Embryonic facial prominence (tissue), 1 donor: ENCODE results near the gene UGT1A9.
"Not testable (repeated sequence)": the region's sequence is repeated elsewhere in the genome, so short reads cannot be mapped to it uniquely, and the experiment has no call there.

ENCODE experiments used
- DNase-seq: peaks from one replicate; pipeline ENCODE4 v3.0.0-alpha.2; 2016; ENCODE audit errors: extremely low spot score

UGT1A9 gene

DNA sequence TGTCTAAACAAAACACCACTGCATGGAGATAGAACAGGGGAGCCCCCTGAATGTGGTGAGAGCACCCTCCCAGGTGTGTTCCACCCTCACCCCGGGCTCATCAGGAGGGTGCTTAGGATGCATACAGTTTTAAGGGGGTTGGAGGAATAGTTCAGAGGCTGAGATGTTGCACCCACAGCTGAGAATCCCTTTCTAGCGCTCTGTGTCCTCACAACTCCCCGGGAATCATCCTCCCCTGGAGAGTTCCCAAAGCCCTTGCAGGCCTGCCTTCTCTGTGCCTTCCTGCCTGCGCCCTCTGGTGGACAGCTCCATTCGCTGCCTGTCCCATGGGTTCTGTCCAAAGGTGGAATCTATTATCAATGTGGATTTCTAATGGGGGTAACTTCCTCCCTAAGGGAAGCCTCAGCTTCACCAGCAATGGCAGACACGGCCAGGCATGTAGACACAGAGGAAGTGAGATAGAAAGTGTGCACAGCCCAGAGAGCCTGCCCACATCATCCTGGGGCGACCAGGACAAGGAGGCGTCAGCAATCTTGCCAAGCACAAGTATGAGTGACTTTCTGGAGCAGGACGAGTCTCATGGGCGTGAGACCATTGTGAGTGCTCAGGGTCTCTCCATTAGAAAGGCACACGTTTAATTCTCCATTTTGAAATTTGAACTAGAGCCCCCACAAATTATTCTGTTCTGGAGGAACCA lies 39.8 kb downstream of the UGT1A9 start:
- DNase-seq, result no peak

DNA sequence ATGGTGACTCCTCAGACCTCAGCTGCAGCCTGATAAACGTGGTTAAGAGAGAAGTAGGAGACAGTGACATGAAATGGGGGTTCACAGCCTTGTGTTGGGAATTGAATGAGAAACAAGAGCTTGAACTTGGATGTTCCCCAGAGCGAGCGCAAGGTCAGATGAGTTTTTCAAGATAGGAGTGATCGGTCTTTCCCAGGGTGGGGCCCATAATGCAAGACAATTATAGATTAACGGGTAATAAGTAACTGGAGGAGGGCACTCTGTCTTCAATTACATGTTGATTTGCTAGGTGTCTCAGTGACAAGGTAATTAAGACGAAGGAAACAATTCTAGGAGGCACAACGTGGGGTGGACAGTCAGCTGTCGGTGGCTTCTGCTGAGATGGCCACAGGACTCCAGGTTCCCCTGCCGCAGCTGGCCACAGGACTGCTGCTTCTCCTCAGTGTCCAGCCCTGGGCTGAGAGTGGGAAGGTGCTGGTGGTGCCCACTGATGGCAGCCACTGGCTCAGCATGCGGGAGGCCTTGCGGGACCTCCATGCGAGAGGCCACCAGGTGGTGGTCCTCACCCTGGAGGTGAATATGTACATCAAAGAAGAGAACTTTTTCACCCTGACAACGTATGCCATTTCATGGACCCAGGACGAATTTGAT lies 41.0 kb downstream of the UGT1A9 start, which contains the start of gene UGT1A5:
Gene UGT1A5, plus strand, starts transcription at position 297 of the 651 bp plus-strand sequence. Its CDS starts 85 bp downstream, at position 382.
- no peak for DNase-seq

DNA sequence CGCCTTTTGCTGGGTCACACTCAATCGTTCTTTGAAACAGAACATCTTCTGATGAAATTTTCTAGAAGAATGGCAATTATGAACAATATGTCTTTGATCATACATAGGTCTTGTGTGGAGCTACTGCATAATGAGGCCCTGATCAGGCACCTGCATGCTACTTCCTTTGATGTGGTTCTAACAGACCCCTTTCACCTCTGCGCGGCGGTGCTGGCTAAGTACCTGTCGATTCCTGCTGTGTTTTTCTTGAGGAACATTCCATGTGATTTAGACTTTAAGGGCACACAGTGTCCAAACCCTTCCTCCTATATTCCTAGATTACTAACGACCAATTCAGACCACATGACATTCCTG lies 41.5 kb downstream of the UGT1A9 start:
- DNase-seq, result no peak

DNA sequence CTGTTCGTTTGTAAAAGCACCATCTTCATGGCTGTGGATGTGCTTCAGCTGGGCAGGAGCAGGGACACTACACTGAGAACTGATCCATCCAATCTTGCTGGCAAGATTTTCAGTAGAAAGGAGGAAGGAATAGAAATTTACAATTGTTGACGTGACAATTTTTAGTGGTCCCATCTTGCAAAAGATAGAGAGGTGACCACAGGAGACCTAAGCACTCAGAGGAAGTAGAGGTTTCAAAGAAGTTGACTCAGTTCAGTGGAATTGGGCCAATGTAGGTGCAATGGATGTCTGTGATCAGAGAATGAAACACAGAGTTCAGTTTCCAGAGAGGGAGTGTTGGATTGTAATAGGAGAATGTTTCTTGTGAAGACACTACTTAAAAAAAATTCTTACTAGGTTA lies 42.4 kb downstream of the UGT1A9 start:
- DNase-seq, result no peak

DNA sequence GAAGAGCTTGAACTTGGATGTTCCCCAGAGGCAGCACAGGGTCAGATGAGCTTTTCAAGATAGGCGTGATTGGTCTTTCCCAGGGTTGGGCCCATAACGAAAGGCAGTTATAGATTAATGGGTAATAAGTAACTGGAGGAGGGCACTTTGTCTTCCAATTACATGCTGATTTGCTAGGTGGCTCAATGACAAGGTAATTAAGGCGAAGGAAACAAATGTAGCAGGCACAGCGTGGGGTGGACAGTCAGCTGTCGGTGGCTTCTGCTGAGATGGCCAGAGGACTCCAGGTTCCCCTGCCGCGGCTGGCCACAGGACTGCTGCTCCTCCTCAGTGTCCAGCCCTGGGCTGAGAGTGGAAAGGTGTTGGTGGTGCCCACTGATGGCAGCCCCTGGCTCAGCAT lies 46.9 kb downstream of the UGT1A9 start, which contains the start of gene UGT1A4:
Gene UGT1A4, plus strand, starts transcription at position 185 of the 400 bp plus-strand sequence. Its CDS starts 85 bp downstream, at position 270.
- DNase-seq, result no peak

DNA sequence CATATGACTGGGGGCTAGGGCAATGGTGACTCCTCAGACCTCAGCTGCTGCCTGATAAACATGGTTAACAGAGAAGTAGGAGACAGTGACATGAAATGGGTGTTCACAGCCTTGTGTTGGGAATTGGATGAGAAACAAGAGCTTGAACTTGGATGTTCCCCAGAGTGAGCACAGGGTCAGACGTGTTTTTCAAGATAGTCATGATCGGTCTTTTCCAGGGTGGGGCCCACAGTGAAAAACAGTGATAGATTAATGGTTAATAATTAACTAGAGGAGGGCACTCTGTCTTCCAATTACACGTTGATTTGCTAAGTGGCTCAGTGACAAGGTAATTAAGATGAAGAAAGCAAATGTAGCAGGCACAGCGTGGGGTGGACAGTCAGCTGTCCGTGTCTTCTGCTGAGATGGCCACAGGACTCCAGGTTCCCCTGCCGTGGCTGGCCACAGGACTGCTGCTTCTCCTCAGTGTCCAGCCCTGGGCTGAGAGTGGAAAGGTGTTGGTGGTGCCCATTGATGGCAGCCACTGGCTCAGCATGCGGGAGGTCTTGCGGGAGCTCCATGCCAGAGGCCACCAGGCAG lies 57.1 kb downstream of the UGT1A9 start, which contains the start of gene UGT1A3:
Gene UGT1A3, plus strand, starts transcription at position 320 of the 579 bp plus-strand sequence. Its CDS starts 85 bp downstream, at position 405.
- DNase-seq, result no peak

DNA sequence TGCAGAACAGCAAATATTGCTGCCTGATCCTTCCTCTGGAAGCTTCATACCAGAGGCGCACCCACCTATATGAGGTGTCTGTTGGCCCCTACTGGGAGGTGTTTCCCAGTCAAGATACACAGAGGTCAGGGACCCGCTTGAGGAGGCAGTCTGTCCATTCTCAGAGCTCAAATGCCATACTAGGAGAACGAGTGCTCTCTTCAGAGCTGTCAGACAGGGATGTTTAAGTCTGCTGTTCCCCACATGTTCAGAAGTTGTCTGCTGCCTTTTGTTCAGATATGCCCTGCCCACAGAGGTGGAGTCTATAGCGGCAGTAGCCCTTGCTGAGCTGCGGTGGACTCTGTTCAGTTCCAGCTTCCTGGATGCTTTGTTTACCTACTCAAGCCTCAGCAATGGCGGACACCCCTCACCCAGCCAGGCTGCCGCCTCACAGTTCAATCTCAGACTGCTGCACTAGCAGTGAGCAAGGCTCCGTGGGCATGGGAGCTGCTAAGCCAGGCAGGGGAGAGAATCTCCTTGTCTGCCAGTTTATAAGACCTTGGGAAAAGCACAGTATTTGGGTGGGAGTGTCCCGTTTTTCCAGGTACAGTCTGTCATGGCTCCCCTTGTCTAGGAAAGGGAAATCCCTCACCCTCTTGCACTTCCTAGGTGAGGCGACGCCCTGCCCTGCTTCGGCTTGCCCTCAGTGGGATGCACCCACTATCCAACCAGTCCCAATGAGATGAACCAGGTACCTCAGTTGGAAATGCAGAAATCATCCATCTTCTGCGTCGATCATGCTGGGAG lies 65.4 kb downstream of the UGT1A9 start:
- DNase-seq, result not testable (repeated sequence)

DNA sequence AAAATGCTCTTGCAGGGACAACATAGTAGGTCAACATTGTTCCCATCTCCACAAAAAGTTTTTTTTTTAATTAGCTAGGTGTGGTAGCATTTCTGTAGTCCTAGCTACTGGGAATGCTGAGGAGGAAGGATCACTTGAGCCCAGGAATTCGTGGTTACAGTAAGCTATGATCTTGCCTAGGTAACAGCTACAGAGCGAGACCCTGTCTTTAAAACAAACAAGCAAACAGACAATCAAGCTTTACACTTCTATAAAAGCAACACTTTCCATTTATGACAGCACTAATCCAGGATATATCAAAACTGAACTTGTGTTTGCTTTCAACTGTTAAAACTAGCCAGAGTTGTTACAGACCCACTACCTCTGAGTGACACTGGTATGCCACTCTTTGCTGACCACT lies 69.2 kb downstream of the UGT1A9 start:
- no peak for DNase-seq

DNA sequence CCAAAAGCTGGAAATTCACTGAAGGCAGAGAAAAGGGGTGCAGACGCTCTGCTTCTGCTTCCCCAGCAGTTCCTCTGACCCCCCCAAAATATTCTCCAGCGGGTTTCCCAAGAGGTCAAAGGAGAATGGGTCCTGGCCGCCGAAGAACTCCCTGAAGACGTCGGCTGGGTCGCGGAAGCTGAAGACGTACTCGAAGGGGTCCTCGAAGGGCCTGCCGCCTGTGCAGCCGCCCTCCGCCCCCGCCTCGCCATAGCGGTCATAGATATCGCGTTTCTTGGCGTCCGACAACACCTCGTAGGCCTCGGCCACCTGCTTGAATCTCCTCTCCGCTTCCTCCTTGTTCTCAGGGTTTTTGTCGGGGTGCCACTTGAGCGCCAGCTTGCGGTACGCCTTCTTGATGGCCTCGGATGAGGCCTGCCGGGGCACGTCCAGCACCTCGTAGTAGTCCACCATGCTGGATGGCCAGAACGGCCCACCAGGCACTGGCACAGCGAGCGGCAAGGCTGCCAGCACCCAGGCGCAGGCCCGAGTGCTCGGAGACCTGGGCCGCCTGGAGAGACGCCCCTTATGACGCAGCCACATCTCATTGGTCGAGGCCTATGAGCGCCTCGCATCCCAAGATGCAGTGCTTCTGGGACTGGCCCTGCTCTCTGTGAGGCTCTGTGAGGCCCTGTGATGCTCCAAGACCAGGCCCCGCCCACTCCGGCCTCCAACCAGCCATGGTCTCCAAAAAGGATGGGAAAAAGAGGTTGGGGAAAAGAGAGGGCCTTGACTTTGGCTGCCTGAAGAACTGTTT lies 72.0 kb downstream of the UGT1A9 start:
- no peak for DNase-seq

DNA sequence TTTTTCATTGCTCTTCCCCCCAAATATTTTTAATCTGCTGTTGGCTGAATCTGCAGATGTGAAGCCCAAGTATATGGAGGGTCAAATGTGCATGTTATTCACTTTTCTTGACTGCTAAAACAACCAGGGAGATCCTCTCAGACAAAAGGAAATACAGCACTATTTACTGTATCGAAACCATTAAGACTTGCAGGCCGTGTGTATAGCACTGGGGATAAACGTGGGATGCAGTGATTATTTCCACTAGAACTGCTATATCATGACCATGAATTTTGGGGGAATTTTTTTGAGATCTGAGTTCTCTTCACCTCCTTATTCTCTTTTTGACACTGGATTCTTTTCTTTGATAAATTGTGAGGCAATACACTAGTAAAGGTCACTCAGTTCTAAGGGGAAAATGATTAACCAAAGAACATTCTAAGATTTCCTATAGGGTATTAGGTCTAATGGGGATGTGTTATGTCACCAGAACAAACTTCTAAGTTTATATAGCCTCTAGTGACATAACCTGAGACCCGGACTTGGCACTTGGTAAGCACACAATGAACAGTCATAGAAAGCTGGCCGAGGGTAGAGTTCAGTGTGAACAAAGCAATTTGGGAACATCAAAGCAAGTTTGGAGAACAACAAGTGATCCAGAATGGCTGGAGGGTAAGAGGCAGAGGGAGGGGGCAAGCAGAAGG lies 73.5 kb downstream of the UGT1A9 start:
- DNase-seq, result no peak

DNA sequence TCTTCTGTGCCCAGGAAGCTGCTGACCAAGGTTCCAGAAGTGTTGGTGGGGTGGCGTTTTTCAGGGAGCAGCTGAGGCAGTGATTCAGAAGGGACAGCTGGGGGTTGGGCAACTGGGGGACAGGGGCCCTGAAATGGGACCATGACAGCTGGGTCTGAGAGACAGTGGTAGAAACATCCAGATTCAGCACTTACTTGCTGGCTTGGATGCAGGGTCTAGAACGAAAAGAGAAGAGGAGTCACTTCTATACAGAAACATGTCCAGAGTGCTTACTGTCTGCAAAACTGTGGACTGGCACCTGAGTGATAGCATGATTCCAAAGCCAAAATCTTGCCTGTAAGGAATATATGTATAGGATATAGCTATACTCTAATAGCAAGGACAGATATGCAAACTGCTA lies 74.1 kb downstream of the UGT1A9 start:
- DNase-seq, result not testable (repeated sequence)

DNA sequence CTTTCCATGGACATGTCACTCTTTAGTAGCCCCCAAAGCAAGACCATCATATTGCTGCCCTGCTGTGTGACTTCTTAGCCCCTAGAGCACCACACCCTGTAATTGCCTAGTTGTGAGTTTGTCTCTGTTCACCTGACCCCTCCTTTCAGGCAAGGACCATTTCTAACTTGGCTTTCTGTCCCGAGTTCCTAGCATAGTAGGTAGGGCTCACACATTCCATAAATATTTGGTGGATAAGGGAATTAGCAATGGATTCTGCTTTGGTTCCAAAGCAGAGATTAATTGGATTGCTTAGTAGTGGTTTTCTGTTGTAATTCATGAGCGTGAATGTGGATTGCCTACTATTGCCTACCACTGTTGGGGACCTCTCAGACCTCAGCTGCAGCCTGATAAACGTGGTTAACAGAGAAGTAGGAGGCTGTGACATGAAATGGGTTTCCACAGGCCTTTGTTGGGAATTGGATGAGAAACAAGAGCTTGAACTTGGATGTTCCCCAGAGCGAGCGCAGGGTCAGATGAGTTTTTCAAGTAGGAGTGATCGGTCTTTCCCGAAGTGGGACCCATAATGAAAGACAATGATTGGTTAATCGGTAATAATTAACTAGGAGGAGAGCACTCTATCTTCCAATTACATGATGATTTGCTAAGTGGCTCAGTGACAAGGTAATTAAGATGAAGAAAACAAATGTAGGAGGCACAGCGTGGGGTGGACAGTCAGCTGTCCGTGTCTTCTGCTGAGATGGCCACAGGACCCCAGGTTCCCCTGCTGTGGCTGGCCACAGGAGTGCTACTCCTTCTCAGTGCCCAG lies 75.0 kb downstream of the UGT1A9 start:
- DNase-seq, result no peak

DNA sequence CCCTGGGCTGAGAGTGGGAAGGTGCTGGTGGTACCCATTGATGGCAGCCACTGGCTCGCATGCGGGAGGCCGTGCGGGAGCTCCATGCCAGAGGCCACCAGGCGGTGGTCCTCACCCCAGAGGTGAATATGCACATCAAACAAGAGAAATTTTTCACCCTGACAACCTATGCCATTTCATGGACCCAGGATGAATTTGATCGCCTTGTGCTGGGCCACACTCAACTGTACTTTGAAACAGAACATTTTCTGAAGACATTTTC lies 75.5 kb downstream of the UGT1A9 start:
- no peak for DNase-seq

DNA sequence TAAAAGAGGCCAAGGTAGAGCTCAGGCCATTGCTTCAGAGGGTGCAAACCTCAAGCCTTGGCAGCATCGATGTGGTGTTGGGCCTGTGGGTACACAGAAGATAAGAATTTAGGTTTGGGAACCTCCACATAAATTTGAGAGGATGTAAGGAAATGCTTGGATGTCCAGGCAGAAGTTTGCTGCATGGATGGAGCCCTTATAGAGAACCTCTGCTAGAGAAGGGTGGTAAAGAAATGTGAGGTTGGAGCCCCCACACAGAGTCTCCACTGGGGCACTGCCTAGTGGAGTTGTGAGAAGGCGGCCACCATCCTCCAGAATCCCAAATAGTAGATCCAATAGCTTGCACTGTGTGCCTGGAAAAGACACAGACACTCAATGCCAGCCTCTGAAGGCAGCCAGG lies 79.0 kb downstream of the UGT1A9 start:
- DNase-seq, result not testable (repeated sequence)

DNA sequence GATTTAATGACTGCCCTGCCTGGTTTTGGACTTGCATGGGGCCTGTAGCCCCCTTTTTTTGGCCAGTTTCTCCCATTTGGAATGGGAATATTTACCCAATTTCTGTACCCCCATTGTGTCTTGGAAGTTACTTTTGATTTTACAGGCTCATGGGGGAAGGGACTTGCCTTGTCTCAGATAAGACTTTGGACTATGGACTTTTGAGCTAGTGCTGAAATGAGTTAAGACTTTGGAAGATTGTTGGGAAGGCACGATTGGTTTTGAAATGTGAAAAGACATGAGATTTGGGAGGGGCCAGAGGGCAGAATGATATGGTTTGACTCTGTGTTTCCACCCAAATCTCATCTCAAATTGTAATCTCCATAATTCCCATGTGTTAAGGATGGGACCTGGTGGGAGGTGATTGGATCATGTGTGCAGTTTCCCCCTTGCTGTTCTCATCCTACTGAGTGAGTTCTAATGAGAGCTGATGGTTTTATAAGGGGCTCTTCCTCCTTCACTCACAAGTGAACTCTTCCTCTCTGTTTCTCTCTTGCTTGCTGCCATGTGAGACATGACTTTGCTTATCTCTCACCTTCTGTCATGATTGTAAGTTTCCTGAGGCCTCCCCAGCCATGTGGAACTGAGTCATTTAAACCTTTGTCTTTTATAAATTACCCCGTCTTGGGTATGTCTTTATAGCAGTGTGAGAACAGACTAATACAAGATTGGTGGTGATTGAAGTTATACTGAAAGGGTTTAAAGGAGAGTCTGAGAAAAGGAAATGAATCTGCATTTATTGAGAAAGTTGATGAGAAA lies 79.7 kb downstream of the UGT1A9 start:
- not testable (repeated sequence) for DNase-seq

DNA sequence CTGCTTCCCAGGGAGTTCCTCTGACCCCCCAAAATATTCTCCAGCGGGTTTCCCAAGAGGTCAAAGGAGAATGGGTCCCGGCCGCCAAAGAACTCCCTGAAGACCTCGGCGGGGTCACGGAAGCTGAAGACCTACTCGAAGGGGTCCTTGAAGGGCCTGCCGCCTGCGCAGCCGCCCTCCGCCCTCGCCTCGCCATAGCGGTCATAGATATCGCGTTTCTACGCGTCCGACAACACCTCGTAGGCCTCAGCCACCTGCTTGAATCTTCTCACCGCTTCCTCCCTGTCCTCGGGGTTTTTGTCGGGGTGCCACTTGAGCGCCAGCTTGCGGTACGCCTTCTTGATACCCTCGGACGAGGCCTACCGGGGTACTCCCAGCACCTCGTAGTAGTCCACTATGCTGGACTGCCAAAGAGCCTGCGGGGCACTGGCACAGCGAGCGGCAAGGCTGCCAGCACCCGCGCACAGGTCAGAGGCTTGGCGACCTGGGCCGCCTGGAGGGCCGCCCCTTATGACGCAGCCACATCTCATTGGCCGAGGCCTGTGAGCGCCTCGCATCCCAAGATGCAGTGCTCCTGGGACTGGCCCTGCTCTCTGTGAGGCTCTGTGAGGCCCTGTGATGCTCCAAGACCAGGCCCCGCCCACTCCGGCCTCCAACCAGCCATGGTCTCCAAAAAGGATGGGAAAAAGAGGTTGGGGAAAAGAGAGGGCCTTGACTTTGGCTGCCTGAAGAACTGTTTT lies 83.3 kb downstream of the UGT1A9 start:
- no peak for DNase-seq

DNA sequence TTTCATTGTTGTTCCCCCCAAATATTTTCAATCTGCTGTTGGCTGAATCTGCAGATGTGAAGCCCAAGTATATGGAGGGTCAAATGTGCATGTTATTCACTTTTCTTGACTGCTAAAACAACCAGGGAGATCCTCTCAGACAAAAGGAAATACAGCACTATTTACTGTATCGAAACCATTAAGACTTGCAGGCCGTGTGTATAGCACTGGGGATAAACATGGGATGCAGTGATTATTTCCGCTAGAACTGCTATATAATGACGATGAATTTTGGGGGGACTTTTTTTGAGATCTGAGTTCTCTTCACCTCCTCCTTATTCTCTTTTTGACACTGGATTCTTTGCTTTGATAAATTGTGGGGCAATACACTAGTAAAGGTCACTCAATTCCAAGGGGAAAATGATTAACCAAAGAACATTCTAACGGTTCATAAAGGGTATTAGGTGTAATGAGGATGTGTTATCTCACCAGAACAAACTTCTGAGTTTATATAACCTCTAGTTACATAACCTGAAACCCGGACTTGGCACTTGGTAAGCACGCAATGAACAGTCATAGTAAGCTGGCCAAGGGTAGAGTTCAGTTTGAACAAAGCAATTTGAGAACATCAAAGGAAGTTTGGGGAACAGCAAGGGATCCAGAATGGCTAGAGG lies 84.9 kb downstream of the UGT1A9 start:
- no peak for DNase-seq

DNA sequence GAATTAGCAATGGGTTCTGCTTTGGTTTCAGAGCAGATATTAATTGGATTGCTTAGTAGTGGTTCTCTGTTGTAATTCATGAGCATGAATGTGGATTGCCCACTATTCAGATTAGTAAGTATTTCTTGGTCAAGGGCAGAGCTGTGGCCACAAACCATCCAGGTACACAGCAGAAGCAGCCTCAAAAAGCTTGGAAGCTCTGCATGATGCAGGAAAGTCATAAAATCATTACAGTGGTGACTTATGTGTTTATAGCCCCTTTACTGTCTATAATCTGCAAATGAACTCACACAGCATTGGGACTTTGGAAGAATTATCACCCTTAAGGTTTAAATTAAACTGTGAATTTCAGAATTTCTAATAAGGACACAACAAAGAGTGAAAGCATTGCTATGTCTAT lies 86.4 kb downstream of the UGT1A9 start:
- no peak for DNase-seq
